ENCODE results near the gene REC114. TPM values are rescaled to one million over a fixed set of nuclear protein-coding genes. Genes with fewer than 3 reads are reported as not detected.
"Not testable (repeated sequence)": the region's sequence is repeated elsewhere in the genome, so short reads cannot be mapped to it uniquely, and the experiment has no call there.

REC114 gene
- total RNA-seq, 1 experiment from 2014 or later: not detected

DNA sequence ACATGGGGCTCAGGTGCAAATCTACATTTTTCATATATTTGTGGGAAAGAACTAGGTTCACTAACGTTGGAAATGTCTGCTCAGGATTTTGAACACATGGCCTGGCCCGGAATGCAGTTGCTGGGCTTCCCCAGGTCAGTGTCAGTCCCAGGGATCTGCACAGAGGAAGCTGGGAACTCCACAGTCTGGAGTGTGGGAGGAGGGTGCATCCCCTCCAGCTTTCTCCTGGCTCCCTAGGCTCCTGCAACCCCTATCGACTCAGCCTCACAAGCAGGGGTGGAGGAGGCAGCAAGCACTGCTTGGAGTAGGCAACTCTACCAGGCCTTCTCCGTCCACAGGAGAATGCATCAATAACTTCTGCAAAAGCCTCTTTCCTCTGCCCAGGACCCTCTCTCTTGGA lies 44.1 kb upstream of the REC114 start:
- TF ChIP-seq SRF (IDR thresholded peaks at IDR 0.05; ENCODE audit: low read depth): no peak
- no peak for TF ChIP-seq EZH2 (IDR thresholded peaks at IDR 0.05)
- TF ChIP-seq ZNF274 (IDR thresholded peaks at IDR 0.05; ENCODE audit: low read depth, low read length): no peak
- no peak for TF ChIP-seq CEBPB (IDR thresholded peaks at IDR 0.05; ENCODE audit: low read depth)
- TF ChIP-seq FOSL1 (IDR thresholded peaks at IDR 0.05; ENCODE audit: low read depth): no peak
- TF ChIP-seq SIN3A (IDR thresholded peaks at IDR 0.05; ENCODE audit: low read depth): no peak
- TF ChIP-seq, protein P1, sequence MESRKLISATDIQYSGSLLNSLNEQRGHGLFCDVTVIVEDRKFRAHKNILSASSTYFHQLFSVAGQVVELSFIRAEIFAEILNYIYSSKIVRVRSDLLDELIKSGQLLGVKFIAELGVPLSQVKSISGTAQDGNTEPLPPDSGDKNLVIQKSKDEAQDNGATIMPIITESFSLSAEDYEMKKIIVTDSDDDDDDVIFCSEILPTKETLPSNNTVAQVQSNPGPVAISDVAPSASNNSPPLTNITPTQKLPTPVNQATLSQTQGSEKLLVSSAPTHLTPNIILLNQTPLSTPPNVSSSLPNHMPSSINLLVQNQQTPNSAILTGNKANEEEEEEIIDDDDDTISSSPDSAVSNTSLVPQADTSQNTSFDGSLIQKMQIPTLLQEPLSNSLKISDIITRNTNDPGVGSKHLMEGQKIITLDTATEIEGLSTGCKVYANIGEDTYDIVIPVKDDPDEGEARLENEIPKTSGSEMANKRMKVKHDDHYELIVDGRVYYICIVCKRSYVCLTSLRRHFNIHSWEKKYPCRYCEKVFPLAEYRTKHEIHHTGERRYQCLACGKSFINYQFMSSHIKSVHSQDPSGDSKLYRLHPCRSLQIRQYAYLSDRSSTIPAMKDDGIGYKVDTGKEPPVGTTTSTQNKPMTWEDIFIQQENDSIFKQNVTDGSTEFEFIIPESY (IDR thresholded peaks at IDR 0.05; ENCODE audit: extremely low read depth, insufficient replicate concordance, low read length): no peak
- TF ChIP-seq JUND (IDR thresholded peaks at IDR 0.05): no peak
- Histone ChIP-seq H3K27ac (ENCODE audit: low read depth, low read length) (no peak overlapping the region), H4K20me1 (ENCODE audit: insufficient read depth) (no peaks in the 10 kb centered on the region), H3K4me3 (replicated peaks in 1 of 2; ENCODE audit: low read depth in 1 of 2, low read length in 2 of 2) (no peak overlapping the region), H2AFZ (ENCODE audit: low read depth, low read length, poor library complexity, severe bottlenecking) (no peak overlapping the region), H3K27me3 (ENCODE audit: insufficient read depth, low read length) (peaks cover 3% of the 10 kb centered on the region; the same call in 1 of the 2 replicates), H3K4me2 (ENCODE audit: low read length) (no peak overlapping the region), H3K9me2 (ENCODE audit: insufficient read depth) (no peaks in the 10 kb centered on the region), H3K79me2 (ENCODE audit: insufficient read depth, low read length) (no peaks in the 10 kb centered on the region), H3K4me1 (ENCODE audit: control insufficient read depth in 1 of 2, insufficient read depth in 2 of 2, low read length in 2 of 2) (no peaks in the 10 kb centered on the region), H3K9ac (ENCODE audit: low read length) (no peak overlapping the region), H3K36me3 (ENCODE audit: control insufficient read depth in 1 of 2, insufficient read depth in 2 of 2, low read length in 2 of 2) (no peaks in the 10 kb centered on the region), H3K9me3 (ENCODE audit: control insufficient read depth in 1 of 2, insufficient read depth in 1 of 2, low read depth in 1 of 2, low read length in 2 of 2) (no peaks in the 10 kb centered on the region)
- ChIA-PET POLR2A (no interaction called here), RAD21 (ENCODE audit: low non-redundant PET in 1 of 2, low total read pairs in 2 of 2, uncharacterized antibody in 2 of 2, unreplicated experiment in 2 of 2) (no interaction called here), CTCF (no interaction called here)
- BruUV-seq (replicated peaks): no TSS peak
- intact Hi-C loops (cut with micrococcal nuclease): no loop called here
- ATAC-seq: no peak
- no peak for DNase-seq (ENCODE audit: low read depth, low spot score)

DNA sequence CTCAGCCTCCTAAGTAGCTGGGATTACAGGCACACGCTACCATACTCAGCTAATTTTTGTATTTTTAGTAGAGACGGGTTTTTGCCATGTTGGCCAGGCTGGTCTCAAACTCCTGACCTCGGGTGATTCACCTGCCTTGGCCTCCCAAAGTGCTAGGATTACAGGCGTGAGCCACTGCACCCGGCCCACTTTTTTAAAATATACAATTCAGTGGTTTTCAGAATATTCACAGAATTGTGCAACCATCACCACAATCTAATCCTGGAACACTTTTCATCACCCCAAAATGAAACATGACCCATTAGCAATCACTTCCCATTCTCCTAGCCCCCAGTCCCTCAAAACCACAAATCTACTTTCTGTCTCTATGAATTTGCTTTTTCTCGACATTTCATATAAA lies 42.7 kb upstream of the REC114 start:
- POLR2A ChIA-PET; BruUV-seq (replicated peaks); H3K4me2 ChIP-seq (ENCODE audit: low read length); H3K4me3 ChIP-seq (replicated peaks in 1 of 2; ENCODE audit: low read depth in 1 of 2, low read length in 2 of 2); intact Hi-C loops (cut with micrococcal nuclease); H4K20me1 ChIP-seq (ENCODE audit: insufficient read depth); DNase-seq (ENCODE audit: low read depth, low spot score); H3K27ac ChIP-seq (ENCODE audit: low read depth, low read length); H3K27me3 ChIP-seq (ENCODE audit: insufficient read depth, low read length); ATAC-seq; H3K9me3 ChIP-seq (ENCODE audit: control insufficient read depth in 1 of 2, insufficient read depth in 1 of 2, low read depth in 1 of 2, low read length in 2 of 2); RAD21 ChIA-PET (ENCODE audit: low non-redundant PET in 1 of 2, low total read pairs in 2 of 2, uncharacterized antibody in 2 of 2, unreplicated experiment in 2 of 2); CTCF ChIA-PET; H3K36me3 ChIP-seq (ENCODE audit: control insufficient read depth in 1 of 2, insufficient read depth in 2 of 2, low read length in 2 of 2); H3K9ac ChIP-seq (ENCODE audit: low read length); H3K4me1 ChIP-seq (ENCODE audit: control insufficient read depth in 1 of 2, insufficient read depth in 2 of 2, low read length in 2 of 2); H3K9me2 ChIP-seq (ENCODE audit: insufficient read depth); H3K79me2 ChIP-seq (ENCODE audit: insufficient read depth, low read length); H2AFZ ChIP-seq (ENCODE audit: low read depth, low read length, poor library complexity, severe bottlenecking): not testable (repeated sequence)
